Measurements from ENCODE around the gene SLC16A3.

GRCh38 chr17:82263641-82264040 lies 34.8 kb downstream of the SLC16A3 start:
- TF ChIP-seq USF2 (IDR thresholded peaks at IDR 0.05; ENCODE audit: low read depth, low read length), result no peak
- TF ChIP-seq POLR2A (IDR thresholded peaks at IDR 0.05; ENCODE audit: low read depth, low read length), result no peak
- TF ChIP-seq CTCF (conservative IDR thresholded peaks at IDR 0.05; ENCODE audit: low read depth, low read length), result no peak
- no peak for TF ChIP-seq MXI1 (IDR thresholded peaks at IDR 0.05; ENCODE audit: borderline replicate concordance, low read depth, low read length)
- TF ChIP-seq MAFK (IDR thresholded peaks at IDR 0.05; ENCODE audit: low read depth, low read length), result no peak
- no peak for TF ChIP-seq NFE2L2 (IDR thresholded peaks at IDR 0.05; ENCODE audit: low read depth, low read length)
- no peak for TF ChIP-seq CEBPB (IDR thresholded peaks at IDR 0.05; ENCODE audit: low read depth, low read length)
- no peak for TF ChIP-seq RAD21 (IDR thresholded peaks at IDR 0.05; ENCODE audit: low read length)
